K562 (cell line): ENCODE results near the gene PTGER4. TPM values are rescaled to one million over a fixed set of nuclear protein-coding genes. Genes with fewer than 3 reads are reported as not detected.

Experiments
- ATAC-seq: fragments of 200-7000 bp; cut with Tn5 transposase; 3 replicates; pipeline ENCODE4 v1.9.1; 2020; ENCODE audit warnings: moderate library complexity
- BruUV-seq: library from RNA; stranded (reverse); fragments of 400-500 nt; replicated peaks from 2 replicates; lab custom pipeline; 2021; lab: Mats Ljungman, UMichigan
- CTCF ChIA-PET: fragments of 300-600 bp; formaldehyde crosslinking; extraction: SDS; loops from one replicate; lab custom pipeline; 2021; ENCODE audit warnings: low intra/inter-chr PET ratio; lab: Yijun Ruan, JAX
- POLR2A ChIA-PET: fragments of 300-600, 350-650 bp; sonication (Branson Sonifier 250); formaldehyde crosslinking; extraction: SDS; loops from one replicate; lab custom pipeline; 2021; ENCODE audit warnings: antibody characterized with exemption, inconsistent platforms; lab: Yijun Ruan, JAX
- DNase-seq, 4 experiments: peaks; one replicate each; pipeline versions ENCODE4 v3.0.0 to v3.0.0-alpha.2; 2011 to 2018; ENCODE audit warnings: low spot score in 3 of 4, mixed read lengths in 3 of 4; ENCODE audit errors: extremely low read depth in 1 of 4
- FAIRE-seq: peaks from 2 replicates; lab custom pipeline; 2011; peaks lifted over from hg19 to GRCh38; lab: Jason Lieb, UNC
- H2AFZ ChIP-seq: 2 replicates; pipeline ENCODE4 v1.6.0; 2011; ENCODE audit warnings: low read depth, low read length, control low read depth, inconsistent platforms
- H3K27ac ChIP-seq: fragments of 200-600 bp; 3 replicates; pipeline ENCODE4 v1.8.0; 2011; ENCODE audit warnings: low read depth, mild to moderate bottlenecking, control low read depth, inconsistent platforms, low read length, moderate library complexity, mixed read lengths; ENCODE audit errors: extremely low read depth
- H3K27me3 ChIP-seq, 2 experiments: fragments of 300-600 bp in 1 of 2; 2 replicates in 1 of 2; 3 replicates in 1 of 2; pipeline versions ENCODE4 v1.6.0 to v1.8.0; 2011; ENCODE audit warnings: inconsistent platforms in 2 of 2, low read length in 2 of 2, mild to moderate bottlenecking in 1 of 2, mixed read lengths in 1 of 2, moderate library complexity in 1 of 2; ENCODE audit not compliant: control insufficient read depth in 2 of 2, insufficient read depth in 2 of 2
- H3K36me3 ChIP-seq: fragments of 300-600 bp; 3 replicates; pipeline ENCODE4 v1.8.0; 2011; ENCODE audit warnings: mild to moderate bottlenecking, low read length, inconsistent platforms; ENCODE audit not compliant: control insufficient read depth, insufficient read depth
- H3K4me1 ChIP-seq, 2 experiments: fragments of 200-600 bp in 1 of 2; replicated peaks in 1 of 2; 2 replicates in 1 of 2; 3 replicates in 1 of 2; pipeline versions ENCODE4 v1.5.1 to v1.8.0; 2011; ENCODE audit warnings: inconsistent platforms in 2 of 2, low read length in 2 of 2, mild to moderate bottlenecking in 1 of 2, mixed read lengths in 1 of 2, moderate library complexity in 1 of 2; ENCODE audit not compliant: control insufficient read depth in 2 of 2, insufficient read depth in 2 of 2
- H3K4me2 ChIP-seq: 2 replicates; pipeline ENCODE4 v1.6.1; 2011; ENCODE audit warnings: low read length, control low read depth, inconsistent platforms, mixed read lengths; ENCODE audit not compliant: insufficient read depth
- H3K4me3 ChIP-seq: fragments of 200-600 bp; sonication (generic), shearing (Covaris generic); 2 replicates; pipeline ENCODE4 v1.5.1; 2016; ENCODE audit warnings: control low read depth, inconsistent platforms
- H3K79me2 ChIP-seq: fragments of 200-600 bp; 3 replicates; pipeline ENCODE4 v1.8.0; 2011; ENCODE audit warnings: low read length, inconsistent platforms; ENCODE audit not compliant: control insufficient read depth, insufficient read depth
- H3K9ac ChIP-seq, 2 experiments: 2 replicates each; pipeline versions ENCODE4 v1.6.0 to v1.6.1; 2011; ENCODE audit warnings: low read depth in 2 of 2, low read length in 2 of 2, control low read depth in 1 of 2, inconsistent platforms in 1 of 2, mild to moderate bottlenecking in 1 of 2, mixed read lengths in 1 of 2; ENCODE audit not compliant: insufficient read depth in 1 of 2
- H3K9me1 ChIP-seq: one replicate; pipeline ENCODE4 v1.6.0; 2011; ENCODE audit warnings: inconsistent platforms, mild to moderate bottlenecking, low read length, moderate library complexity; ENCODE audit not compliant: control insufficient read depth, insufficient read depth
- H3K9me3 ChIP-seq: replicated peaks from 2 replicates; pipeline ENCODE4 v1.5.1; 2011; ENCODE audit warnings: low read depth, low read length, inconsistent platforms; ENCODE audit not compliant: control insufficient read depth, insufficient read depth
- H4K20me1 ChIP-seq: replicated peaks from 2 replicates; pipeline ENCODE4 v1.6.1; 2011; ENCODE audit warnings: low read length, inconsistent platforms, mixed read lengths; ENCODE audit not compliant: control insufficient read depth, insufficient read depth
- MAFK ChIP-seq: IDR thresholded peaks from 2 replicates; pipeline ENCODE4 v1.6.1; 2011; ENCODE audit warnings: low read length, improper control_type of control experiment
- SMARCC2 ChIP-seq: fragments of 450-650 bp; IDR thresholded peaks from 2 replicates; pipeline ENCODE4 v1.6.1; 2017; ENCODE audit warnings: antibody characterized with exemption, moderate library complexity, mild to moderate bottlenecking, low read depth
- SREBF2 ChIP-seq: sonication (generic); formaldehyde crosslinking; IDR thresholded peaks from 2 replicates; pipeline ENCODE4 v1.4.0; 2020; ENCODE audit warnings: mild to moderate bottlenecking, missing genetic modification reagents
- ZBTB1 ChIP-seq: sonication (generic); formaldehyde crosslinking; IDR thresholded peaks from 2 replicates; pipeline ENCODE4 v1.8.1; 2023; ENCODE audit warnings: missing genetic modification reagents, low read depth, mild to moderate bottlenecking, borderline replicate concordance
- ZMIZ1 ChIP-seq, 2 experiments: fragments of 150-350 bp in 1 of 2; IDR thresholded peaks; 2 replicates each; pipeline ENCODE4 v1.6.1; 2012 to 2016; ENCODE audit warnings: low read depth in 2 of 2, low read length in 2 of 2, mild to moderate bottlenecking in 1 of 2, moderate library complexity in 1 of 2
- ZSCAN29 ChIP-seq: fragments of 450-650 bp; IDR thresholded peaks from 2 replicates; pipeline ENCODE4 v1.6.1; 2017
- WGBS: fragments of 100-300 bp; shearing (Covaris generic); methylation state at CpG from one replicate; pipeline ENCODE4 v1.1.6; 2016; ENCODE audit warnings: low coverage, mixed read lengths; ENCODE audit not compliant: insufficient coverage; ENCODE audit errors: missing lambda C conversion rate; 5-methylcytosine and 5-hydroxymethylcytosine counted together
- in situ Hi-C: fragments of 300-500 bp; cut with MboI; formaldehyde crosslinking; loops from 4 replicates; pipeline ENCODE4 v1.15.0; 2018; ENCODE audit warnings: inconsistent platforms, mixed read lengths
- intact Hi-C: fragments of 100-400 bp; cut with micrococcal nuclease; formaldehyde crosslinking; loops from 2 replicates; pipeline ENCODE4 v1.14.2; 2022
- polyA plus RNA-seq, 8 experiments: library from polyadenylated mRNA; depleted of rRNA in 4 of 8; stranded (reverse) in 5 of 8; unstranded in 3 of 8; fragments of >200 nt; fragmentation: Nextera tagmentation in 2 of 8; fragmentation: Illumina TruSeq in 1 of 8; extraction: Ambion mirVana in 2 of 8; extraction: Trizol in 1 of 8; gene quantifications; 2 replicates each; pipeline versions ENCODE4 v1.2.1 to v1.2.3, GENCODE V29; 2011 to 2014; ENCODE audit warnings: inconsistent platforms in 1 of 8, missing spikeins in 1 of 8
- total RNA-seq, 7 experiments: library from RNA; depleted of rRNA in 6 of 7; stranded (reverse); fragments of >200 nt in 6 of 7; fragmentation: Illumina TruSeq in 2 of 7; extraction: Trizol in 2 of 7; gene quantifications; 2 replicates each; pipeline versions ENCODE4 v1.2.1 to v1.2.3, GENCODE V29; 2011 to 2021; ENCODE audit warnings: low replicate concordance in 1 of 7

The PTGER4 gene
- total and polyA plus RNA-seq, 9 of the 15 experiments (the other 6 are each of a cell fraction or from before 2014, with no cell fraction given): 0.31 TPM; not detected in 8

- FAIRE-seq (no peak), ATAC-seq (no peak), DNase-seq (no peak)
- CTCF ChIA-PET: no interaction called here
- no peaks in the 10 kb centered on the region for H3K4me1 ChIP-seq
- H3K27me3 ChIP-seq: no peaks in the 10 kb centered on the region
- H3K79me2 ChIP-seq: no peaks in the 10 kb centered on the region
- H3K27ac ChIP-seq: no peak overlapping the region
- no peak overlapping the region for H3K4me2 ChIP-seq
- TF ChIP-seq SREBF2 (CRISPR knock-in tag) (no peak), ZSCAN29 (no peak), MAFK (no peak), ZBTB1 (CRISPR knock-in tag) (no peak), SMARCC2 (no peak), ZMIZ1 (IDR thresholded peaks at IDR 0.05; ENCODE audit: low read depth in 2 of 2, low read length in 2 of 2) (no peak)
- in situ Hi-C loops (no loop called here), intact Hi-C loops (no loop called here)
- POLR2A ChIA-PET: no interaction called here
- H4K20me1 ChIP-seq: no peaks in the 10 kb centered on the region
- H3K4me3 ChIP-seq: no peak overlapping the region
- WGBS: 2% methylated on average over 4 of the region's 4 CpGs
- no peak overlapping the region for H2AFZ ChIP-seq
- H3K9me3 ChIP-seq: no peaks in the 10 kb centered on the region
- H3K9me1 ChIP-seq: no peaks in the 10 kb centered on the region
- H3K9ac ChIP-seq: no peak overlapping the region
- BruUV-seq: no TSS peak
- no peaks in the 10 kb centered on the region for H3K36me3 ChIP-seq
Observed at GRCh38 chr5:40649463-40650030, 30.2 kb upstream of the PTGER4 start.
